ENCODE results near the gene KIF26B. TPM values are rescaled to one million over a fixed set of nuclear protein-coding genes. Genes with fewer than 3 reads are reported as not detected.
"Not testable (repeated sequence)": the region's sequence is repeated elsewhere in the genome, so short reads cannot be mapped to it uniquely, and the experiment has no call there.

Gene KIF26B
- total and polyA plus RNA-seq, 2 experiments from 2014 or later: 0.03 to 0.76 TPM

DNA sequence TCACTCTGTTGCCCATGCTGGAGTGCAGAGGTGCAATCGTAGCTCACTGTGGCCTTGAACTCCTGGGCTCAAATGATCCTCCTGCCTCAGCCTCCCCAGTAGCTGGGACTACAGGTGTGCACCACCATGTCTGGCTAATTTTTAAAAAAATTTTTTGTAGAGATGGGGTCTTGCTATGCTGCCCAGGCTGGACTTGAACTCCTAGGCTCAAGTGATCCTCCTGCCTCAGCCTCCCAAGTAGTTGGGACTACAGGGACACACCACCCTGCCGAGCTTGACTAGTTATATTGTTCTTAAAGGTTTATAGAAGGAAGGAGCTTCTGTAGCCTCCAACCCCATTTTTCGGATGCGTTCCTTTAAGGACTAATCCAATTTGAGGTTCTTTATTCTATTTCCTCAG, 248.2 kb downstream of the KIF26B start:
- H3K36me3 Mint-ChIP-seq (ENCODE audit: low read depth); H3K27ac ChIP-seq (ENCODE audit: low read depth); DNase-seq (ENCODE audit: low spot score); H3K9me2 ChIP-seq (ENCODE audit: insufficient read depth); H3K36me3 ChIP-seq (ENCODE audit: insufficient read depth); H4K20me1 ChIP-seq (replicated peaks; ENCODE audit: insufficient read depth); H2AFZ ChIP-seq; H3K27ac Mint-ChIP-seq; H3K4me1 Mint-ChIP-seq; H3F3A ChIP-seq (replicated peaks; ENCODE audit: low read depth); H3K4me2 ChIP-seq; ATAC-seq; H3K9me3 Mint-ChIP-seq; H3K4me3 Mint-ChIP-seq; H3K79me2 ChIP-seq (replicated peaks; ENCODE audit: insufficient read depth); H3K27me3 ChIP-seq (ENCODE audit: insufficient read depth); H3K4me3 ChIP-seq; H3K27me3 Mint-ChIP-seq (ENCODE audit: insufficient read depth, low read depth, poor library complexity): not testable (repeated sequence)
- peaks cover 12% of the 10 kb centered on the region for H3K4me1 ChIP-seq (ENCODE audit: insufficient read depth)

DNA sequence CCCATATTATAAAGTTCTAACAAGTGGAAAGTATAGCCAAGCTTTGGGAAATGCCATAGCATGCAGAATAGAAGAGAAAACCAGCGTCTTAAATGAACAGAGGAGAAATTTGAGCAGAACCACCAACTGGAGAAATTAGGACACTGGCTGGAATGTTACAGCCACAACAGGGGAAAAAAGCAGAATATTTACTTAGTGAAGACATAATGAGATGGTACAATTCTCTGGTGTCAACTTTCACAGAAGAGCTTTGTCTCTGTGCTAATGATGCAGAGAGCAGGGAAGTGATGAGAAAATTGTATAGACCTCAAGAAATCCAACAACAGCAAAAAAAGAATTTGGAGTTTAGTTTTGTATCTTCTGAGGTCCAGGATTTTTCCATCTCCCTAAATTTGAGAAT, 249.7 kb downstream of the KIF26B start:
- Histone ChIP-seq H3K79me2 (replicated peaks; ENCODE audit: insufficient read depth) (no peaks in the 10 kb centered on the region), H3K4me3 (no peak overlapping the region), H2AFZ (no peak overlapping the region), H3K4me1 (ENCODE audit: insufficient read depth) (peaks cover 12% of the 10 kb centered on the region), H4K20me1 (replicated peaks; ENCODE audit: insufficient read depth) (no peaks in the 10 kb centered on the region), H3K9me2 (ENCODE audit: insufficient read depth) (no peaks in the 10 kb centered on the region), H3K27ac (ENCODE audit: low read depth) (no peak overlapping the region), H3K4me2 (no peak overlapping the region), H3K27me3 (ENCODE audit: insufficient read depth) (no peaks in the 10 kb centered on the region), H3F3A (replicated peaks; ENCODE audit: low read depth) (no peaks in the 10 kb centered on the region), H3K36me3 (ENCODE audit: insufficient read depth) (no peaks in the 10 kb centered on the region)
- Mint-ChIP-seq H3K4me3 (no peak overlapping the region), H3K4me1 (peaks cover 6% of the 10 kb centered on the region), H3K9me3 (no peaks in the 10 kb centered on the region), H3K36me3 (ENCODE audit: low read depth) (no peaks in the 10 kb centered on the region), H3K27ac (no peak overlapping the region), H3K27me3 (ENCODE audit: insufficient read depth, low read depth, poor library complexity) (no peaks in the 10 kb centered on the region)
- ATAC-seq (no peak), DNase-seq (ENCODE audit: low spot score) (no peak)
- TF ChIP-seq, protein P1, sequence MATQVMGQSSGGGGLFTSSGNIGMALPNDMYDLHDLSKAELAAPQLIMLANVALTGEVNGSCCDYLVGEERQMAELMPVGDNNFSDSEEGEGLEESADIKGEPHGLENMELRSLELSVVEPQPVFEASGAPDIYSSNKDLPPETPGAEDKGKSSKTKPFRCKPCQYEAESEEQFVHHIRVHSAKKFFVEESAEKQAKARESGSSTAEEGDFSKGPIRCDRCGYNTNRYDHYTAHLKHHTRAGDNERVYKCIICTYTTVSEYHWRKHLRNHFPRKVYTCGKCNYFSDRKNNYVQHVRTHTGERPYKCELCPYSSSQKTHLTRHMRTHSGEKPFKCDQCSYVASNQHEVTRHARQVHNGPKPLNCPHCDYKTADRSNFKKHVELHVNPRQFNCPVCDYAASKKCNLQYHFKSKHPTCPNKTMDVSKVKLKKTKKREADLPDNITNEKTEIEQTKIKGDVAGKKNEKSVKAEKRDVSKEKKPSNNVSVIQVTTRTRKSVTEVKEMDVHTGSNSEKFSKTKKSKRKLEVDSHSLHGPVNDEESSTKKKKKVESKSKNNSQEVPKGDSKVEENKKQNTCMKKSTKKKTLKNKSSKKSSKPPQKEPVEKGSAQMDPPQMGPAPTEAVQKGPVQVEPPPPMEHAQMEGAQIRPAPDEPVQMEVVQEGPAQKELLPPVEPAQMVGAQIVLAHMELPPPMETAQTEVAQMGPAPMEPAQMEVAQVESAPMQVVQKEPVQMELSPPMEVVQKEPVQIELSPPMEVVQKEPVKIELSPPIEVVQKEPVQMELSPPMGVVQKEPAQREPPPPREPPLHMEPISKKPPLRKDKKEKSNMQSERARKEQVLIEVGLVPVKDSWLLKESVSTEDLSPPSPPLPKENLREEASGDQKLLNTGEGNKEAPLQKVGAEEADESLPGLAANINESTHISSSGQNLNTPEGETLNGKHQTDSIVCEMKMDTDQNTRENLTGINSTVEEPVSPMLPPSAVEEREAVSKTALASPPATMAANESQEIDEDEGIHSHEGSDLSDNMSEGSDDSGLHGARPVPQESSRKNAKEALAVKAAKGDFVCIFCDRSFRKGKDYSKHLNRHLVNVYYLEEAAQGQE (IDR thresholded peaks at IDR 0.05; ENCODE audit: unreplicated experiment): no peak
- TF ChIP-seq POLR2AphosphoS5 (IDR thresholded peaks at IDR 0.05; ENCODE audit: low read depth): no peak
- TF ChIP-seq JUNB (IDR thresholded peaks at IDR 0.05; ENCODE audit: unreplicated experiment): no peak
- no peak for TF ChIP-seq STAT1 (IDR thresholded peaks at IDR 0.05; ENCODE audit: unreplicated experiment)
- no peak for TF ChIP-seq EZH2phosphoT487 (IDR thresholded peaks at IDR 0.05; ENCODE audit: unreplicated experiment)
- no peak for TF ChIP-seq CREB1 (CRISPR knock-in tag; IDR thresholded peaks at IDR 0.05; ENCODE audit: low read depth)
- TF ChIP-seq ZNF331 (CRISPR knock-in tag; IDR thresholded peaks at IDR 0.05; ENCODE audit: low read depth): no peak
- TF ChIP-seq, protein P2, sequence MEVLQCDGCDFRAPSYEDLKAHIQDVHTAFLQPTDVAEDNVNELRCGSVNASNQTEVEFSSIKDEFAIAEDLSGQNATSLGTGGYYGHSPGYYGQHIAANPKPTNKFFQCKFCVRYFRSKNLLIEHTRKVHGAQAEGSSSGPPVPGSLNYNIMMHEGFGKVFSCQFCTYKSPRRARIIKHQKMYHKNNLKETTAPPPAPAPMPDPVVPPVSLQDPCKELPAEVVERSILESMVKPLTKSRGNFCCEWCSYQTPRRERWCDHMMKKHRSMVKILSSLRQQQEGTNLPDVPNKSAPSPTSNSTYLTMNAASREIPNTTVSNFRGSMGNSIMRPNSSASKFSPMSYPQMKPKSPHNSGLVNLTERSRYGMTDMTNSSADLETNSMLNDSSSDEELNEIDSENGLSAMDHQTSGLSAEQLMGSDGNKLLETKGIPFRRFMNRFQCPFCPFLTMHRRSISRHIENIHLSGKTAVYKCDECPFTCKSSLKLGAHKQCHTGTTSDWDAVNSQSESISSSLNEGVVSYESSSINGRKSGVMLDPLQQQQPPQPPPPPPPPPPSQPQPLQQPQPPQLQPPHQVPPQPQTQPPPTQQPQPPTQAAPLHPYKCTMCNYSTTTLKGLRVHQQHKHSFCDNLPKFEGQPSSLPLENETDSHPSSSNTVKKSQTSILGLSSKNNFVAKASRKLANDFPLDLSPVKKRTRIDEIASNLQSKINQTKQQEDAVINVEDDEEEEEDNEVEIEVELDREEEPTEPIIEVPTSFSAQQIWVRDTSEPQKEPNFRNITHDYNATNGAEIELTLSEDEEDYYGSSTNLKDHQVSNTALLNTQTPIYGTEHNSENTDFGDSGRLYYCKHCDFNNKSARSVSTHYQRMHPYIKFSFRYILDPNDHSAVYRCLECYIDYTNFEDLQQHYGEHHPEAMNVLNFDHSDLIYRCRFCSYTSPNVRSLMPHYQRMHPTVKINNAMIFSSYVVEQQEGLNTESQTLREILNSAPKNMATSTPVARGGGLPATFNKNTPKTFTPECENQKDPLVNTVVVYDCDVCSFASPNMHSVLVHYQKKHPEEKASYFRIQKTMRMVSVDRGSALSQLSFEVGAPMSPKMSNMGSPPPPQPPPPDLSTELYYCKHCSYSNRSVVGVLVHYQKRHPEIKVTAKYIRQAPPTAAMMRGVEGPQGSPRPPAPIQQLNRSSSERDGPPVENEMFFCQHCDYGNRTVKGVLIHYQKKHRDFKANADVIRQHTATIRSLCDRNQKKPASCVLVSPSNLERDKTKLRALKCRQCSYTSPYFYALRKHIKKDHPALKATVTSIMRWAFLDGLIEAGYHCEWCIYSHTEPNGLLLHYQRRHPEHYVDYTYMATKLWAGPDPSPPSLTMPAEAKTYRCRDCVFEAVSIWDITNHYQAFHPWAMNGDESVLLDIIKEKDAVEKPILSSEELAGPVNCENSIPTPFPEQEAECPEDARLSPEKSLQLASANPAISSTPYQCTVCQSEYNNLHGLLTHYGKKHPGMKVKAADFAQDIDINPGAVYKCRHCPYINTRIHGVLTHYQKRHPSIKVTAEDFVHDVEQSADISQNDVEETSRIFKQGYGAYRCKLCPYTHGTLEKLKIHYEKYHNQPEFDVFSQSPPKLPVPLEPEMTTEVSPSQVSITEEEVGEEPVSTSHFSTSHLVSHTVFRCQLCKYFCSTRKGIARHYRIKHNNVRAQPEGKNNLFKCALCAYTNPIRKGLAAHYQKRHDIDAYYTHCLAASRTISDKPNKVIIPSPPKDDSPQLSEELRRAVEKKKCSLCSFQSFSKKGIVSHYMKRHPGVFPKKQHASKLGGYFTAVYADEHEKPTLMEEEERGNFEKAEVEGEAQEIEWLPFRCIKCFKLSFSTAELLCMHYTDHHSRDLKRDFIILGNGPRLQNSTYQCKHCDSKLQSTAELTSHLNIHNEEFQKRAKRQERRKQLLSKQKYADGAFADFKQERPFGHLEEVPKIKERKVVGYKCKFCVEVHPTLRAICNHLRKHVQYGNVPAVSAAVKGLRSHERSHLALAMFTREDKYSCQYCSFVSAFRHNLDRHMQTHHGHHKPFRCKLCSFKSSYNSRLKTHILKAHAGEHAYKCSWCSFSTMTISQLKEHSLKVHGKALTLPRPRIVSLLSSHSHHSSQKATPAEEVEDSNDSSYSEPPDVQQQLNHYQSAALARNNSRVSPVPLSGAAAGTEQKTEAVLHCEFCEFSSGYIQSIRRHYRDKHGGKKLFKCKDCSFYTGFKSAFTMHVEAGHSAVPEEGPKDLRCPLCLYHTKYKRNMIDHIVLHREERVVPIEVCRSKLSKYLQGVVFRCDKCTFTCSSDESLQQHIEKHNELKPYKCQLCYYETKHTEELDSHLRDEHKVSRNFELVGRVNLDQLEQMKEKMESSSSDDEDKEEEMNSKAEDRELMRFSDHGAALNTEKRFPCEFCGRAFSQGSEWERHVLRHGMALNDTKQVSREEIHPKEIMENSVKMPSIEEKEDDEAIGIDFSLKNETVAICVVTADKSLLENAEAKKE (CRISPR knock-in tag; IDR thresholded peaks at IDR 0.05): no peak
- no peak for TF ChIP-seq NANOG (IDR thresholded peaks at IDR 0.05; ENCODE audit: borderline replicate concordance)
- no peak for TF ChIP-seq ZNF114 (CRISPR knock-in tag; IDR thresholded peaks at IDR 0.05)
- TF ChIP-seq EZH2 (IDR thresholded peaks at IDR 0.05; ENCODE audit: low read depth, unreplicated experiment): no peak
- TF ChIP-seq, protein P3, sequence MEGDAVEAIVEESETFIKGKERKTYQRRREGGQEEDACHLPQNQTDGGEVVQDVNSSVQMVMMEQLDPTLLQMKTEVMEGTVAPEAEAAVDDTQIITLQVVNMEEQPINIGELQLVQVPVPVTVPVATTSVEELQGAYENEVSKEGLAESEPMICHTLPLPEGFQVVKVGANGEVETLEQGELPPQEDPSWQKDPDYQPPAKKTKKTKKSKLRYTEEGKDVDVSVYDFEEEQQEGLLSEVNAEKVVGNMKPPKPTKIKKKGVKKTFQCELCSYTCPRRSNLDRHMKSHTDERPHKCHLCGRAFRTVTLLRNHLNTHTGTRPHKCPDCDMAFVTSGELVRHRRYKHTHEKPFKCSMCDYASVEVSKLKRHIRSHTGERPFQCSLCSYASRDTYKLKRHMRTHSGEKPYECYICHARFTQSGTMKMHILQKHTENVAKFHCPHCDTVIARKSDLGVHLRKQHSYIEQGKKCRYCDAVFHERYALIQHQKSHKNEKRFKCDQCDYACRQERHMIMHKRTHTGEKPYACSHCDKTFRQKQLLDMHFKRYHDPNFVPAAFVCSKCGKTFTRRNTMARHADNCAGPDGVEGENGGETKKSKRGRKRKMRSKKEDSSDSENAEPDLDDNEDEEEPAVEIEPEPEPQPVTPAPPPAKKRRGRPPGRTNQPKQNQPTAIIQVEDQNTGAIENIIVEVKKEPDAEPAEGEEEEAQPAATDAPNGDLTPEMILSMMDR (conservative IDR thresholded peaks at IDR 0.05; ENCODE audit: low read depth in 2 of 2): no peak
